ENCODE data around the gene SBNO2.
"Not testable (repeated sequence)": the region's sequence is repeated elsewhere in the genome, so short reads cannot be mapped to it uniquely, and the experiment has no call there.

SBNO2 gene

DNA sequence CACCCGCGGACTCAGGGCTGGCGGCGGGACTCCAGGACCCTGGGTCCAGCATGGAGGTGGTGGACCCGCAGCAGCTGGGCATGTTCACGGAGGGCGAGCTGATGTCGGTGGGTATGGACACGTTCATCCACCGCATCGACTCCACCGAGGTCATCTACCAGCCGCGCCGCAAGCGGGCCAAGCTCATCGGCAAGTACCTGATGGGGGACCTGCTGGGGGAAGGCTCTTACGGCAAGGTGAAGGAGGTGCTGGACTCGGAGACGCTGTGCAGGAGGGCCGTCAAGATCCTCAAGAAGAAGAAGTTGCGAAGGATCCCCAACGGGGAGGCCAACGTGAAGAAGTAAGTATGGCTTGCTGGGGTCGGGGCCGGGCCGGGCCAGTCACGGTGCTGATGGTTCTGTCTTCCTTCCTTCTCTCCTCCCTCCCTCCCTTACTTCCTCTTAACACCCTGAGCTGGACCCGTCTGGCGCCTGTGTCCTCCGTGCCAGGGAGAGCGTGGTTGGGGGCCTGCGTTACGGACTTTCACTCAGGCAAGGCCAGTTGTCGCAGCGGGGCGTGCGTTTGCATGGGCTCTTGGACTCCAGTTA is 32.9 kb upstream of the SBNO2 start:
- in situ Hi-C loops (cut with MboI; ENCODE audit: low sequenced_read_pairs), result no loop called here

GRCh38 chr19:1206150-1206863 is 32.2 kb upstream of the SBNO2 start:
- in situ Hi-C loops (cut with MboI; ENCODE audit: low sequenced_read_pairs), result no loop called here

GRCh38 chr19:1205114-1206099 is 31.3 kb upstream of the SBNO2 start, which contains the start of gene STK11:
Gene STK11 (plus strand): TSS chr19:1205778. CDS start chr19:1206914, 1,136 bp downstream.
- in situ Hi-C loops (cut with MboI; ENCODE audit: low sequenced_read_pairs), result no loop called here

DNA sequence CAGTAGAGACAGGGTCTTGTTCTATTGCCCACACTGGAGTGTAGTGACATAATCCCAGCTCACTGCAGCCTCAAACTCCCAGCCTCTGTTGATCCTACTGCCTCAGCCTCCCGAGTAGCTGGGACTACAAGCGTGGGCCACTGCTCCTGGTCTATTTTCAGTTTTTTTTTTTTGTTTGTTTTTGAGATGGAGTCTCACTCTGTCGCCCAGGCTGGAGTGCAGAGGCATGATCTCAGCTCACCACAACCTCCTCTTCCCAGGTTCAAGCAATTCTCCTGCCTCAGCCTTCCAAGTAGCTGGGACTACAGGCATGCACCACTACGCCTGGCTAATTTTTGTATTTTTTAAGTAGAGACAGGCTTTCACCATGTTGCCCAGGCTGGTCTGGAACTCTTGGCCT is 26.5 kb upstream of the SBNO2 start:
- in situ Hi-C loops (cut with MboI; ENCODE audit: low sequenced_read_pairs), result not testable (repeated sequence)

DNA sequence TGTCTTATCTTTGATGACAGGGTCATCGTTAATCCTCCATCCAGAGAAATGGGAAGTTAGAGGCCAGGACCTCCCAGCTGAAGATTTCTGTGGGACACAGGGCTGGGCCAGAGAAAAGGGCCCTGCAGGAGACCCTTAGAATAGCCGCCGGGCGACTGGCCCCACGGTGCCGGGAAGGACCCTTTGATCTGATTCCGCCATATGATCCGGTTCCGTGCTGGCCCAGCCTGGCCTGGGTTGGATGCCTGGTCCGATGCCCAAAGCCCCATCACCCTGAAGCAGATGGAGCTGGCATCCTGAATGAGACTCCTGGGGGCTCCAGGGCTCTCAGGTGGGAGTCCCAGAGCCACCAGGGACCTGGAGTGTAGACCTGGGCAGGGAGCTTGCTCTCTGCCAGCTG is 25.5 kb upstream of the SBNO2 start:
- in situ Hi-C loops (cut with MboI; ENCODE audit: low sequenced_read_pairs), result no loop called here

DNA sequence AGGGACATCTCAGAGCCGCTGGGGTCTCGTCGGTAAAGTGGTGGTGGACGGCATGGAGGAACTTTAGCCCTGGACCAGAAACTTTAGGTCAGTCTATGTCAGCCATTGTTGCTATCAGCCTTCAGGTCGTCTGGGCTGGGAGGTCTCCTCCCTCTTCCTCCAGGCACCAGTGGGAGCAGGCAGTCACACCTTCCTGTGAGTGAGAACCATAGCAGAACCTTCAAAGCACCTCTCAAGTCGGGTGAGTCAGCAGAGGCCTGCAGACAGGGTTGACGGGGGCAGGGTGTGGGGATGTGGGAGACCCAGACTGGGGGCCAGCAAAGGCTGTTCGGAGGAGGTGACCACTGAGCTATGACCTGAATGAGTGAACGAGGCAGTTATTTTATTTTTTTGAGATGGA is 15.4 kb upstream of the SBNO2 start:
- in situ Hi-C loops (cut with MboI; ENCODE audit: low sequenced_read_pairs), result no loop called here

DNA sequence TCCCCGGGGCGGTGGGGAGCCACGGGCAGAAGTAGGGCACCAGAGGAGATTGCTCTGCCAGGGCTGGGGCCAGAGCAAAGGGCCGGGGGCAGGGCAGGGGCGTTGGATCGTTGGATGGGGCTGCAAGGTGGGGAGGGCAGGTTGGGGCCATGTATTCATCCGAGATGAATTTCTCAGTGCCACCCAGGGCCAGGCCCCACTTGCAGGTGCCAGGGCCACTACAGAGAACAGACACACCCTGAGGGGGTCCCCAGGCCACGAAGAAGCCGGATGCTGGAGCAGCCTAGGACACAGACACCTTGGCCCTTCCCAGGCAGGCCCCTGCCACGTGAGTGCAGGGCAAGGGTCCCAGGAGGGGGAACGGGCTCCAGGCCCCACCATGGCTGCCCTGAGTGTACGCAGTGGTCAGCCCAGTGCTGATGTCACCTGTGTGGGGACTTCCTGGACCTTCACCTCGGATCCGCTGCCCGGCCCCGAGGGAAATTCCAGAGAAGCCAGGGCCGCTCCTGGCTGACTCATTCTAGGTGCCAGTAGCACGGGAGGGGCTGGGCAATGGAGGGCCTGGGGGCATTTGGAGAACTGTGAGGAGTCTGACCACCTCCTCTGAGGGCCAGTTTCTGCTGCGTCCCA is 9.6 kb upstream of the SBNO2 start:
- in situ Hi-C loops (cut with MboI; ENCODE audit: low sequenced_read_pairs), result no loop called here

- in situ Hi-C loops (cut with MboI; ENCODE audit: low sequenced_read_pairs), result no loop called here
Observed at GRCh38 chr19:1182727-1183126, 8.7 kb upstream of the SBNO2 start.

DNA sequence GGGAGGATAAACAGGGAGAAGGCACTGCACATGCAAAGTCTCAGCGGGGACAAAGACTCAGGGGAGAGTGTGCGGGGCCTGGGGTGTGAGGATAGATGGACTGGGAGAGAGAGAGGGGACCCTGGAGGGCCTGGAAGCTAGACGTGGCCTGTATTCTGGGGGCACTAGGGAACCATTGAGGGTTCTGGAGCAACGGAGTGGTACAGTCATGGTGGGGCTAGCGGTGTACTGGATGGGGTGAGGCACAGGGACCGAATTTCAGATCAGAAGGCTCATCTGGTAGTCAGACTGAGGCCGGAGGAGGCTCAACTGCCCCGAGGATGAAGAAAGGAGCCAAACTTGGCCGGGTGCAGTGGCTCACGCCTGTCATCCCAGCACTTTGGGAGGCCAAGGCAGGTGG is 8.0 kb upstream of the SBNO2 start:
- in situ Hi-C loops (cut with MboI; ENCODE audit: low sequenced_read_pairs), result no loop called here

GRCh38 chr19:1181606-1182005 is 7.5 kb upstream of the SBNO2 start:
- in situ Hi-C loops (cut with MboI; ENCODE audit: low sequenced_read_pairs), result no loop called here

- in situ Hi-C loops (cut with MboI; ENCODE audit: low sequenced_read_pairs), result no loop called here
Observed at GRCh38 chr19:1177322-1178114, 3.5 kb upstream of the SBNO2 start.

- in situ Hi-C loops (cut with MboI; ENCODE audit: low sequenced_read_pairs), result no loop called here
Observed at GRCh38 chr19:1173159-1173844, 766 bp downstream of the SBNO2 start.

DNA sequence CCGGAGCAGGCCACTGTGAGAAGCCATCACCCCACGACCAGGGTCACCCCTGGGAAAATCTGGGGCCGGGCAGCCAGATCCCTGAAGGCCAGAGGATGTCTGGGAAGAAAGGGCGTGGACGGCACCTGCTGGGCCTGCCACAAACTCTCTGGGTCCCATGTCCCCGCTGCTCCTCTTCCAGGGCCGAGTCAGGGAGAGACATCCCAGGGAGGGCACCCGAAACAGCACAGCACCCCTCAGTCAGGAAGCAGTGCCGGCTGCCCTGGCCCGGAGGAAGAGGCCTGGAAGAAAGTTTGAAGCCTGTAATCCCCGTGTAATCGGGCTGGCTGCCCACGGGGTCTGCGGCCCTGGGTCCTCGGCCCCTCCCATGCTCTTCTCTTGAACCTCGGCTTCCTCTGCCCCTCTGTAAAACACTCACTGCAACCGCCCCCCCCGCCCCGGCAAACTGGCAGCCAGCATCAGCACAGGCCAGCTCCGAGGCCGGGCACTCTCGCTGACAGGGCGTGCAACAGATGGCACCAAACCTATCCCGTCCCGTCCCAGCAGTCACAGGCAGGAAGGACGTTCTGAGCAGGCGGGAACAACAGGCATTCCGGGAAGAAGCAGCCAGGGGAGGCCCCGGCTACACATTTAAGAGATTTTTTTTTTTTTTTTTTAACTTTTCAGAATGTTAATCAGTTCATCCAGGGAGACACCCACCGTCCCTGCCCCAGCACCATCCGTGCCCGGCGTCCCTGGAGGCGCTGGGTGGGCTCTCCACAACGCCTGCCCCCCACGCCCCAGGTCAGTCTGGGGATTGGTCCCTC is 1.5 kb downstream of the SBNO2 start:
- in situ Hi-C loops (cut with MboI; ENCODE audit: low sequenced_read_pairs), result no loop called here

DNA sequence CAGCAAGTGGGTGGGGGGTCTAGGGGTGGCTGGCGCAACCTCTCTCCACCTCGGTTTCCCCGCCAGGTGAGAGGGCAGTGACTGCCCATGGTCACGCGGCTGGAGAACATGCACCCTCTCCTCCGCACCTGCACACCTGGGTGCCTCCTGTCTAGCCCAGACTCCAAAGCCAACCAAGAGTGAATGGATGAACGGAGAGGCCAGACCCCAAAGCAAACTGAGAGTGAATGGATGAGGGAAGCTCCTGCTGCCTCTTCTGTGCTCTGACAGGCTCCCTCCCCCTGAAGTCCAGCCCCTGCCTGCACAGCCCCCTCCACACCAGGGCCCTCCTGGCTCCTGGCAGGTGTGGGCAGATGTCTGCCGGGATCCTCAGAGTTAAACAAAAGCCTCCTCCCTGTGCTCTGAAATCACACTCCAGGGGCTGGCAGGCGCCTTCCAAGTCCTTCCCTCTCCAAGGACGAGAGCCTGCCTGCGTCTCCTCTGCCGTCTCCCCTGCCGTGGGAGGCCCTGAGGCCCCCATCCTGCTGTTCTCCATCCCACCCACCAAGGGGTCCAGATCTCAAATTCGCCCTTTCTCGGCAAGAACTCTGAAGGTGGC is 2.2 kb downstream of the SBNO2 start:
- in situ Hi-C loops (cut with MboI; ENCODE audit: low sequenced_read_pairs), result no loop called here

DNA sequence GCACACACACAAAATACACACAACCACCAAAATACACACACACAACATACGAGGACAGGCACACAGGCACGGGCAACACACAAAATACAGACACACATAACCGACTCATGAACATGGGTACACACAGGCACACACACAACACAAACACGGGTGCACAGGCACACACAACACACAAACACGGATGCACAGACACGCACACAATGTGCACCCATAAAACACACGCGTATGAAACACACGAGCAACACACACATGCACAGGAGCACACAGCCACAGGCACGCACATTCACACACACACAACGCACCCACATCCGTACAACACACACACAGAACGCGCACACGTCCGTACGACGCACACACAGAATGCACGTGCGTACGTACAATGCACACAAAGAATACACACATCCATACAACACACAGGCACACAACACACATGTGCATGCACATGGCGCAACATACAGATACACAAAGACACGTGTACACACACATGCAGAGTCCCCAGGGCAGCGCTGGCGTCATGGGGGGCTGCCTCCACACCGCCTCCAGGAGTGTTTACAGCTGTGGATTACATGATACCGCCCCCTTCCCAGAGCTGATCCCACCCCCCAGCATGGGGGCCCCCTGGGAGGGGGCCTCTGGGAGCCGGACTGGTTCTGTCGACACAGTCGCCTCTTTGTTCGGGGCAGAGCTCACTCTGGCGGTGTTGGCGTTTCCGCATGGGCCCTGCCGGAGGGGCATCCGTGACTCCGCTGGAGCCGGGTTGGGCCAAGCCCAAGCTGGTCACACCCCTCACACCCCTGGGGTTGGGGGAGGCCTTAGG is 2.9 kb downstream of the SBNO2 start:
- in situ Hi-C loops (cut with MboI; ENCODE audit: low sequenced_read_pairs), result no loop called here

DNA sequence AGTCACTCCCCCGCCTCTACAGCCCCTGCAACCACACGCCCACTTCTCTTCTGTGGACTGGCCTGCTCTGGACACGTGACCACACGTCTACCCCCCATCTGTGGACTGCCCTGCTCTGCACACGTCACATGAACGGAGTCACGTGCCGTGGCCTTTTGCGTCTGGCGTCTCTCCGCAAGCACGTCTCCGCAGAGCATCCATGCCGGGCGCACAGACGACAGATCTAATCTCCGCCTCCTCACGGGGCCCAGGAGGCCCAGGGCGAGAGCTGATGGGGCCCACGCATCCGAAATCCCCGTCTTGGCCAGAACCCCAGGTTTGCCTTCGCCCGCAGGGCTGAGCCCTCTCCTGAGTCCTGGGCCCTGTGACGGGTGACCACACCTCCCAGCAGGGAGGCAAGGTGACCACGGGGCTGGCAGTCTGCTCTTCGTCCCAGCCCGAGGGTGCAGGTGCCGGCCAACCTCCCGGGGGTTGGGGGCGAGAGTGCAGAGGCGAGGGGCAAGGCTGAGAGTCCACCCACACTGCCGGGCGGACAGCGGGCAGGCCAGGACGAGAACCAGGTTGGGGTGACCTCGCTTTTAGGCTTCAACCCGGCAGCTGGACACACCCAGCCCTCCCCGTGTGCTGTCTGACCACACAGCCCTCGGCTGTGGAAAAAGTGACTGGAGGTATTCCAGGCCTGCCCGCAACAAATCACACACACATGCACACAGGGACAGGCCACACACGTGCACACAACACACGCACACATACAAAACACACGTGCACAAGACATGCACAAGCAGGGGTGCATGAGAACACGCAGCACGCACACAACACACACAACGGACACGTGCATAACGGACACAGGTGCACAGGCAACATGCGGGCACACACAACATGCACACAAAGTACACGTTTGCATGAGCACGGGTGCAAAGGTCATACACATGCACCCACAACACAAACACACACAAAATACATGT is 3.9 kb downstream of the SBNO2 start:
- in situ Hi-C loops (cut with MboI; ENCODE audit: low sequenced_read_pairs), result no loop called here

- in situ Hi-C loops (cut with MboI; ENCODE audit: low sequenced_read_pairs), result no loop called here
Observed at GRCh38 chr19:1169411-1169791, 4.7 kb downstream of the SBNO2 start.

All from hTERT RPE-1 (cell line).